Measurements from ENCODE around the gene NT5DC4.

DNA sequence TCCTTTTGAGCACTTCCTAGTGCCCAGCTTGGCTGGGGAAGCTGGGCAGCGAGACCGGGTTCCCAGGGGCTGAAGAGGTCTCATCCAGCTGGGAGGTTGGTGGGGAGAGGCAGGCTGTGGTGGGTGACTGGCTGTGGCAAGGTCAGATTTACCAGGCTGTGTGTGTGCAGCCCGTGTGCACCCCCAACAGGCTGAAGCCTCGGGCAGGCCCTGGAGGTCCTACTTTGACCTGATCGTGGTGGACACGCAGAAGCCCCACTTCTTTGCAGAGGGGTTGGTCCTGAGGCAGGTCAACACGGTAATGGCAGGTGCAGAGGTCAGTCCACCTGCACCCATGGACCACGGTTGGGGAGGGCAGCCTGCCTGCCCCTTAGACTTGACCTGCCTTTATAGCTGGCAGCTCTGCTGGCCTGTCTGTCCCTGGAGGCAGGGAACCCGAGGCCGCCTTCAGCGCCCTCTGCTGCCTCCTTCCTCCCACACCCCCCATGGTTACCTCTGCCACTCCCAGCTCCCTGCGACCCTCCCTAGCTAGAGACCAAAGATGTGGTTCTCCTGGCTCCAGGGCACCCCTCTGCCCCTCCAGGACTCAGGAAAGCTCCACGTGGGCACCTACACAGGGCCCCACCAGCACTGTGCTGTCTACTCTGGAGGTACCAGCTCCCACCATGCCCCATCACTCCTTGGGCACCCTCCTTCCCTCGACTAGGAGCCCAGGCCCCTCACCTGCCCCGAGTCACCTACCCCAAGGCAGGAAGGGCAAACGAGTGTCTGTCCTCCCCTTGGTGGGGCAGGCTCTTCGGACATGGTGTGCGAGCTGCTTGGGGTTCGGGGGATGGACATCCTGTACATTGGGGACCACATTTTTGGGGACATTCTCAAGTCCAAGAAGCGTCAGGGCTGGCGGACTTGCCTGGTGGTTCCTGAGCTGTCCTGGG, 4.0 kb downstream of the NT5DC4 start:
- TF ChIP-seq EZH2 (IDR thresholded peaks at IDR 0.05; ENCODE audit: borderline replicate concordance) (no peak), EZH2phosphoT487 (IDR thresholded peaks at IDR 0.05; ENCODE audit: low read depth, severe bottlenecking, unreplicated experiment) (no peak)
- TF ChIP-seq, protein P1, sequence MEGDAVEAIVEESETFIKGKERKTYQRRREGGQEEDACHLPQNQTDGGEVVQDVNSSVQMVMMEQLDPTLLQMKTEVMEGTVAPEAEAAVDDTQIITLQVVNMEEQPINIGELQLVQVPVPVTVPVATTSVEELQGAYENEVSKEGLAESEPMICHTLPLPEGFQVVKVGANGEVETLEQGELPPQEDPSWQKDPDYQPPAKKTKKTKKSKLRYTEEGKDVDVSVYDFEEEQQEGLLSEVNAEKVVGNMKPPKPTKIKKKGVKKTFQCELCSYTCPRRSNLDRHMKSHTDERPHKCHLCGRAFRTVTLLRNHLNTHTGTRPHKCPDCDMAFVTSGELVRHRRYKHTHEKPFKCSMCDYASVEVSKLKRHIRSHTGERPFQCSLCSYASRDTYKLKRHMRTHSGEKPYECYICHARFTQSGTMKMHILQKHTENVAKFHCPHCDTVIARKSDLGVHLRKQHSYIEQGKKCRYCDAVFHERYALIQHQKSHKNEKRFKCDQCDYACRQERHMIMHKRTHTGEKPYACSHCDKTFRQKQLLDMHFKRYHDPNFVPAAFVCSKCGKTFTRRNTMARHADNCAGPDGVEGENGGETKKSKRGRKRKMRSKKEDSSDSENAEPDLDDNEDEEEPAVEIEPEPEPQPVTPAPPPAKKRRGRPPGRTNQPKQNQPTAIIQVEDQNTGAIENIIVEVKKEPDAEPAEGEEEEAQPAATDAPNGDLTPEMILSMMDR (IDR thresholded peaks at IDR 0.05; ENCODE audit: poor library complexity) = peak; percentile 14
